Measurements from ENCODE around the gene FMN2. TPM values are rescaled to one million over a fixed set of nuclear protein-coding genes. Genes with fewer than 3 reads are reported as not detected.
"Not testable (repeated sequence)": the region's sequence is repeated elsewhere in the genome, so short reads cannot be mapped to it uniquely, and the experiment has no call there.

Gene FMN2
- total RNA-seq, 1 donor, result 35.0 TPM

GRCh38 chr1:240274569-240274968 lies 182.9 kb downstream of the FMN2 start:
- no peak for TF ChIP-seq CTCF (IDR thresholded peaks at IDR 0.05; ENCODE audit: insufficient read depth, low read depth, low read length)
- no peak for DNase-seq (ENCODE audit: low read depth)
- H3K4me3 ChIP-seq (ENCODE audit: low read depth, low read length), result no peak overlapping the region

- H3K4me3 ChIP-seq (ENCODE audit: low read depth, low read length); DNase-seq (ENCODE audit: low read depth): not testable (repeated sequence)
Observed at GRCh38 chr1:240275219-240275618, 183.5 kb downstream of the FMN2 start.

GRCh38 chr1:240278082-240278481 lies 186.4 kb downstream of the FMN2 start:
- no peak for DNase-seq (ENCODE audit: low read depth)
- no peak overlapping the region for H3K4me3 ChIP-seq (ENCODE audit: low read depth, low read length)
- no peak for TF ChIP-seq CTCF (IDR thresholded peaks at IDR 0.05; ENCODE audit: insufficient read depth, low read depth, low read length)

- no peak for TF ChIP-seq CTCF (IDR thresholded peaks at IDR 0.05; ENCODE audit: insufficient read depth, low read depth, low read length)
- no peak for DNase-seq (ENCODE audit: low read depth)
- H3K4me3 ChIP-seq (ENCODE audit: low read depth, low read length), result no peak overlapping the region
Observed at GRCh38 chr1:240280560-240281322, 189.1 kb downstream of the FMN2 start.

GRCh38 chr1:240282061-240282830 lies 190.6 kb downstream of the FMN2 start:
- H3K4me3 ChIP-seq (ENCODE audit: low read depth, low read length), result no peak overlapping the region
- TF ChIP-seq CTCF (IDR thresholded peaks at IDR 0.05; ENCODE audit: insufficient read depth, low read depth, low read length), result no peak
- DNase-seq (ENCODE audit: low read depth), result peak; percentile 16

DNA sequence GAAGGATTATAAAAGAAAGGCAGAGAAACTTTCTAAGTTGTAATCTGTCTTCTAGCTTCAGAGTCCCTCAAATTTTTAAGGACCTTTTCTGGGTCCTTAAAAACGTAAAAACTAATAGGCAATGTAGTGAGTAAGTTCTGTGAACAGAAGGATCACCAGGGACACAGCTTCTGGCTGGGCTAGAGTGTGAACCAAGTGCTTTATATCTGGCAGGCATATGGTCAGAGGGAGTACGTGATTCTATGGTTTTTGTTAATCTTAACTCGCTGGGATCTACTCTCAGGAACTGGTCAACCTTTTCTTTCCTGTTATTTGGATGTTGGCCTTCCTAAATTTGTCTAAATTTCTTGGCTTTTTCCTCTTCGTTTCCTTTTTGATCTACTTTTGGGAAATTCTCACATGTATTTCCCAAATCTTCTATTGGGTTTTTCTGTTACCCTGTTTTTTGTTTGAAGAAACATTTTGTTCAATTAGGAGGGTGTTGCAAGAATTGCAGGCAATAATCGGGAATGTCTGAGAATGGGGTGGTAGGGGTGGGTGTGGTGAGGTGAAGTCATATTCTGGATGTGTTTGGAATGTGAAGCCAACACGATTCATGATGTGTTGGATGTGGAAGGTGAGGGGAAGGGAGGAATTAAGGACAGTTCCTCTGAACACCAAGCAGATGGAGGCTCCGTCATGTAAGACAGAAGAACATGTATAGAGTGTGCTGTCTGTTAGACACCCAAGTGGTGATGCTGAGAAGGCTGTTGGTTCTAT lies 193.2 kb downstream of the FMN2 start:
- TF ChIP-seq CTCF (IDR thresholded peaks at IDR 0.05; ENCODE audit: insufficient read depth, low read depth, low read length), result no peak
- DNase-seq (ENCODE audit: low read depth), result no peak

GRCh38 chr1:240285540-240285939 lies 193.9 kb downstream of the FMN2 start:
- H3K4me3 ChIP-seq (ENCODE audit: low read depth, low read length), result no peak overlapping the region
- TF ChIP-seq CTCF (IDR thresholded peaks at IDR 0.05; ENCODE audit: insufficient read depth, low read depth, low read length), result no peak
- DNase-seq (ENCODE audit: low read depth), result peak; percentile 71

More for the DNA sequence above, 193.2 kb downstream of the FMN2 start:
- H3K4me3 ChIP-seq (ENCODE audit: low read depth, low read length), result no peak overlapping the region

All from fibroblast of villous mesenchyme (primary cell).